Stimulated activated memory B cell treated with anti-CD40 and anti-IgM and Interleukin-4, amounts not matched to agents 10 μg/mL and 1 μg/mL and 100 μg/mL, for 72 hours (primary cell): ENCODE results near the gene GJC2.
A peak's percentile ranks its signal among the peaks of the same experiment; 100 is the strongest.

Experiments
- ATAC-seq: fragments of 150-1000 bp; cut with Tn5 transposase; 2 replicates; pipeline ENCODE4 v1.10.0; 2021
- H3K27ac Mint-ChIP-seq: one replicate; pipeline ENCODE4 v1.8.0; 2022; ENCODE audit warnings: mild to moderate bottlenecking, mixed read lengths
- H3K27me3 Mint-ChIP-seq: one replicate; pipeline ENCODE4 v1.8.0; 2022; ENCODE audit warnings: mixed read lengths
- H3K36me3 Mint-ChIP-seq: one replicate; pipeline ENCODE4 v1.8.0; 2022; ENCODE audit warnings: mixed read lengths
- H3K4me1 Mint-ChIP-seq: one replicate; pipeline ENCODE4 v1.8.0; 2022; ENCODE audit warnings: mixed read lengths
- H3K4me3 Mint-ChIP-seq: one replicate; pipeline ENCODE4 v1.8.0; 2022; ENCODE audit warnings: mild to moderate bottlenecking, moderate library complexity, mixed read lengths
- H3K9me3 Mint-ChIP-seq: one replicate; pipeline ENCODE4 v1.8.0; 2022; ENCODE audit warnings: mixed read lengths

GJC2 gene

DNA sequence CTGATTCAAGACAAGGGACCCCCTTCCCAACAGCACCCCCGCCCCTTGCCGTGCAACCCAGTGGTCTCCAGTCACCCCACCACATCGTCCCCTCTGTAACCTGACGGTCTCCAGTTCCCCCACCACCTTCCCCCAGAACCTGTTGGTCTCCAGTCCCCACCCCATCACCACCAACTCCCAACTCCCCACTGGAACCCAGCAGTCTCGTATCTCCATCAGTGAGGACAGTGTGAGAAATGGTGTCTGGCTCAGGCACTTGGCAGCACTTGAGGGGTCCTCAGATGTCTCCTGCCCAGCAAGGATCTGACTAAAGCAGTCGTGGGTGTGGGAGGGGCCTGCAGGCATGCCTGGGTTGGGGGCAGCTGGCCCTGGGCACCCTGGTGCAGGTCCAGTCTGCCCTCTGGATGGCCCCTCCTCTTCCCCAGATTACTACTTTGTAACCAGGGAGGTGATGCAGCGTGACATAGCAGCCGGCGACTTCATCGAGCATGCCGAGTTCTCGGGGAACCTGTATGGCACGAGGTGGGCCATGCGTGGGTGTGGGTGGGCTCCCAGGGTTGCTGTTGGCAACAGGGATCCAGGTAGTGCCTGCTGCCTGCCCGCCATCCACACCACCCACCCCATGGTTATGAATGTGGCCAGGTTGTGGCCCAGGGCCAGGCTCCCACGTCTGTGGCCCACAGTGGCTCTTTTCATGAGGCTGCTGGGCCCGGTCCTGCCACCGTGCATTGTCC is 3.1 kb upstream of the GJC2 start:
- no peaks in the 10 kb centered on the region for H3K9me3 Mint-ChIP-seq
- H3K27ac Mint-ChIP-seq = no peak overlapping the region

DNA sequence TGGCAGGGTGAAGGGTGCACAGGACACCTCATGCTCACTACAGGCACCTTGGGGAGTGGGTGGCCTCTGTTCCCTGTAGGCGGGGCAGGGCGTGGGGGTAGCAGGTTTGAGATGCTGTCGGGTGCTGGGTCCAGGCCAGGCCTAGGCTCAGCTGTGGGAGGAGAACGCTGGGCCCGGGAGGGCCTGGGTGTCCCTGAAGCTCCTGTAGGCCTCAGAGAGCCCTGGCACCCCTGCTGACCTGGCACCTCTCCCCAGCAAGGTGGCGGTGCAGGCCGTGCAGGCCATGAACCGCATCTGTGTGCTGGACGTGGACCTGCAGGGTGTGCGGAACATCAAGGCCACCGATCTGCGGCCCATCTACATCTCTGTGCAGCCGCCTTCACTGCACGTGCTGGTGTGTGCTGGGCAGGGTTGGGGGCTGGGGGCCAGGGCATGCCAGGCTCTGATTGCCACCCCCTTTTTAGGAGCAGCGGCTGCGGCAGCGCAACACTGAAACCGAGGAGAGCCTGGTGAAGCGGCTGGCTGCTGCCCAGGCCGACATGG is 2.5 kb upstream of the GJC2 start:
- Mint-ChIP-seq H3K36me3 (peaks cover 10% of the 10 kb centered on the region), H3K27ac (no peak overlapping the region)

More for the DNA sequence above, 3.1 kb upstream of the GJC2 start:
- no peaks in the 10 kb centered on the region for H3K27me3 Mint-ChIP-seq
- H3K4me1 Mint-ChIP-seq = peaks cover 34% of the 10 kb centered on the region
- no peak overlapping the region for H3K4me3 Mint-ChIP-seq
- H3K36me3 Mint-ChIP-seq = peaks cover 10% of the 10 kb centered on the region
- ATAC-seq = no peak

DNA sequence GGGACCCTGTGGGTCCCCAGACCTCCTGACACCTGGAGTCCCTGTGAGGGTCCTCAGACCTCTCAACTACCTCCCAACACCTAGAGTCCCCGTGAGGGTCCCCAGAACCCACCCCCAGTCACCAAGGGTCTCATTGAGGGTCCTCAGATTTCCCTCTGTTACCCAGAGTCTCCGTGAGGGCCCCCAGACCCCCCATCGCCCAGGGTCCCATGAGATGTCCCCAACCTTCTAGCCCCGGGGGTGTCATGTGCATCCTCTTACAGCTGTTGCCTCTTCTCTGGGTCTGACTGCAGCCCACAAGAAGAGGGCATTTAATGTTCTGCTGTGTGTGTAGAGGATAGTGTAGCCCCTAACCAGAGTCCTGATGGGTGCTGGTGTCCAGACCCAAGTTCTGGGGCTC is 2.0 kb upstream of the GJC2 start:
- peaks cover 10% of the 10 kb centered on the region for H3K36me3 Mint-ChIP-seq
- ATAC-seq = no peak
- no peaks in the 10 kb centered on the region for H3K27me3 Mint-ChIP-seq
- peaks cover 22% of the 10 kb centered on the region for H3K4me1 Mint-ChIP-seq
- no peak overlapping the region for H3K4me3 Mint-ChIP-seq
- no peak overlapping the region for H3K27ac Mint-ChIP-seq
- no peaks in the 10 kb centered on the region for H3K9me3 Mint-ChIP-seq

More for the DNA sequence above, 2.5 kb upstream of the GJC2 start:
- no peak for ATAC-seq
- Mint-ChIP-seq H3K4me3 (no peak overlapping the region), H3K4me1 (peaks cover 28% of the 10 kb centered on the region), H3K27me3 (no peaks in the 10 kb centered on the region), H3K9me3 (no peaks in the 10 kb centered on the region)

DNA sequence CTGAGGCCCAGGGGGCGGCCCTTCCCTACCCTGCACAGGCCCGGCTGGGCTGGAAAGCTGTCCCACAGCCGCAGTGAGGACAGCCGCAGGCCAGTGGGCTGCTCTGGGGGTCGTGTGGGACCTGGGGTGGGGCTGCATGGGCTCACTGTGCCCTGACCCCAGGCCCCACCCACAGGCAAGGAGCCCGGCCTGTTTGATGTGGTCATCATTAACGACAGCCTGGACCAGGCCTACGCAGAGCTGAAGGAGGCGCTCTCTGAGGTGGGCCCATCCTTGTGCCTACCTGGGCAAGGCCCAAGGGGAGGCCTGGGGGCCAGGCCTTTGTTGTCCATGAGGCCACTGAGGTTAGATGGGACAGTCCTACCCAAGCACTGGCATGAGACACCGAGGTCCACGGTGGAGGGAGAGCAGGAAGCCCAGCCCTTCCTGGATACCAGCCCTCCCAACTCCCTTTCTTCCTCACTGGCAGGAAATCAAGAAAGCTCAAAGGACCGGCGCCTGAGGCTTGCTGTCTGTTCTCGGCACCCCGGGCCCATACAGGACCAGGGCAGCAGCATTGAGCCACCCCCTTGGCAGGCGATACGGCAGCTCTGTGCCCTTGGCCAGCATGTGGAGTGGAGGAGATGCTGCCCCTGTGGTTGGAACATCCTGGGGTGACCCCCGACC is 1.4 kb upstream of the GJC2 start:
- peaks cover 6% of the 10 kb centered on the region for H3K36me3 Mint-ChIP-seq
- no peak overlapping the region for H3K4me3 Mint-ChIP-seq
- ATAC-seq = no peak
- H3K4me1 Mint-ChIP-seq = peaks cover 17% of the 10 kb centered on the region
- H3K27ac Mint-ChIP-seq = no peak overlapping the region
- no peaks in the 10 kb centered on the region for H3K9me3 Mint-ChIP-seq
- no peaks in the 10 kb centered on the region for H3K27me3 Mint-ChIP-seq

DNA sequence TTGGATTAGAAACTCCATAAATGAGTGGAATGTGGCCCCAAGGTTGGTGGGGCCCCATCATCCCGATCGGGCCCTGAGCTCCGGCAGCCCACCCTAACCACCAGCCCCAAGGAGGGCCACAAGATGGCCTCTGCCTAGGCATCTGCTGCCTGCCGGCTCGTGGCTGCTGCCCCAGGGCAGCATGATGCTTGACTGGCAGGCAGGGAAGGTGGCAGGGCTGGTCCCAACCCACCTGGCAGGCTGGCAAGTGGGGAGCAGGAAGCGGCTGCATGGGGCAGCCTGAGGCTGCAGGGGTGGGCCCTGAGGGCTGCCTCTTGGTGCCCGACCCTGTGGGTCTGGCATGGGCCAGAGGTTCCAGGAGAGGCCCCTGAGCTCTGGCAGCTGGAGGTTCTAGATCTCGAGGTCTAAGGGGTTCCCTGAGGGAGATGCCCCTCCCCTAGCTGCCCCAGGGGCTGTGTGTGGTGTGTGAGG is 760 bp upstream of the GJC2 start:
- no peak overlapping the region for H3K27ac Mint-ChIP-seq
- no peak for ATAC-seq
- peaks cover 10% of the 10 kb centered on the region for H3K4me1 Mint-ChIP-seq
- H3K27me3 Mint-ChIP-seq = no peaks in the 10 kb centered on the region
- H3K9me3 Mint-ChIP-seq = no peaks in the 10 kb centered on the region
- no peak overlapping the region for H3K4me3 Mint-ChIP-seq
- no peaks in the 10 kb centered on the region for H3K36me3 Mint-ChIP-seq

- peak; percentile 31 for ATAC-seq
- H3K9me3 Mint-ChIP-seq = no peaks in the 10 kb centered on the region
- H3K36me3 Mint-ChIP-seq = no peaks in the 10 kb centered on the region
Observed at GRCh38 chr1:228150120-228150460, 360 bp downstream of the GJC2 start.

DNA sequence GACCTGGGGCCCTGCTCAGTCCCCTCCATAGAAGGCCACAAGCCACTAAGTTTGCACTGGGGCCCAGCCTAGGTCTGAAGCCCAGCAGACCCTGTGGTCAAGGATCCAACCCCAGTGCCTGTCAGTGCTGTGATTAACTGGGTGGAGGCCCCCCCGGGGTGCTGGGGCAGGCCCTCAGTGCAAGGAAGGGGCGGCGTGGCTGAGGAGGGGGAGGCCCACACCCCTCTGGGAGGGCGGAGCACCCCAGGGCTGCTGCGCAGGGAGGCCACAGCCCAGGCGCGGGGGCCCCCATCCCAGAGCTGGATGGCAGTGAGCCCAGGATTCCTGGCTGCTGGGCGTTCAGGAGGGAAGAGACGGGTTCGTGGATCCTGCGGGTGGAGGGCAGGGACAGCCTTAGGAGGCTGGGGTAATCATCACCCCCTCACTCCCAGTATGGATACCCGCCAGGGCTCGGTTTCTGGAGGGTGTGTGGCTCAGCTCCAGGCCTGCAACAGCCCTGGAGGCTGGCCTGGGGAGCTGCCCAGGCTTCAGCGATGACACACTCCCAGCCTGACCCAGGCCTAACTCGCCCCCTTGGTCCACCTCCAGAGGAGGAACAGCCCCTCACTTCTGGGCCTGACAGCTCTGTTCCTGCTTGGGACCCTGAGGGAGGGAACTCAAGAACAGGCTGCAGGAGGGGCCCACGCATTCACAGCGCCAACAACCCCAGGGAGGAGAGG is 890 bp downstream of the GJC2 start:
- no peaks in the 10 kb centered on the region for H3K9me3 Mint-ChIP-seq
- H3K27me3 Mint-ChIP-seq = no peaks in the 10 kb centered on the region
- H3K4me3 Mint-ChIP-seq = no peak overlapping the region
- no peak overlapping the region for H3K27ac Mint-ChIP-seq
- no peak for ATAC-seq
- no peaks in the 10 kb centered on the region for H3K36me3 Mint-ChIP-seq
- peaks cover 8% of the 10 kb centered on the region for H3K4me1 Mint-ChIP-seq

More at GRCh38 chr1:228150120-228150460, 360 bp downstream of the GJC2 start:
- Mint-ChIP-seq H3K27ac (no peak overlapping the region), H3K4me3 (no peak overlapping the region), H3K4me1 (peaks cover 6% of the 10 kb centered on the region), H3K27me3 (no peaks in the 10 kb centered on the region)

GRCh38 chr1:228151180-228151925 is 1.6 kb downstream of the GJC2 start:
- Mint-ChIP-seq H3K4me3 (no peak overlapping the region), H3K4me1 (peaks cover 8% of the 10 kb centered on the region), H3K9me3 (no peaks in the 10 kb centered on the region), H3K27ac (no peak overlapping the region), H3K27me3 (no peaks in the 10 kb centered on the region), H3K36me3 (no peaks in the 10 kb centered on the region)
- peak; percentile 6 for ATAC-seq

GRCh38 chr1:228152097-228152917 is 2.6 kb downstream of the GJC2 start:
- no peak overlapping the region for H3K27ac Mint-ChIP-seq
- H3K4me3 Mint-ChIP-seq = no peak overlapping the region
- peaks cover 9% of the 10 kb centered on the region for H3K27me3 Mint-ChIP-seq
- H3K9me3 Mint-ChIP-seq = no peaks in the 10 kb centered on the region
- no peak for ATAC-seq
- H3K36me3 Mint-ChIP-seq = no peaks in the 10 kb centered on the region
- peaks cover 8% of the 10 kb centered on the region for H3K4me1 Mint-ChIP-seq

- Mint-ChIP-seq H3K27ac (no peak overlapping the region), H3K4me3 (no peak overlapping the region), H3K4me1 (peaks cover 8% of the 10 kb centered on the region), H3K27me3 (peaks cover 9% of the 10 kb centered on the region), H3K9me3 (no peaks in the 10 kb centered on the region), H3K36me3 (no peaks in the 10 kb centered on the region)
- ATAC-seq = no peak
Observed at GRCh38 chr1:228152918-228153258, 3.2 kb downstream of the GJC2 start.

DNA sequence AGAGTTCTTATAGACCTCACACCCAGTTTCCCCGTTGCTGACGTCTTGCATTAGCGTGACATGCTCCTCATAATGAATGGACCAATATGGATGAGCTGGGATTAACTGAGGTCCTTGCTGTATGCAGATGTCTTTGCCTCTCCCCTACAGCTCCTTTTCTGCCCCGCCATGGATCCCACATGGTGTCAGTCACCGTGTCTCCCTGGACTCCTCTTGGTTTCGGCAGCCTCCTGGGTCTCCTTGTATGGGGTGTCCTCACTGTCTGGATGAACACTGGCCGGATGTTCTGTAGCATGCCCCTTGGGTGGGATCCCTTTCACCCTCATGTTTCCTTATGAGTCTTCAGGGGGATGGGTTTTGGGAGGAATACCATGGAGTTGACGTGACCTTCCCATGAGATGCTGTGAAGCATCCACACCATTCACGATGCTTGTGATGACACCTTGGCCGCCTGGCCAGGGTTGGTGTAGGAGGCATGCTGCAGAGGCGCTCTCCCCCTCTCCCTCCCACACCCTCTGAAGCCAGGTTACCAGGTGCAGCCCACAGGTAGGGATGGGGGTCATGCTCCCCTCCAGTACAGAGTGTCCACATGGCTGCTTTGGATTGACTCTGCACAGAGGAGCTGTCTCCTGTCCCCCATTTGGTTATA is 4.4 kb downstream of the GJC2 start:
- ATAC-seq = no peak
- no peak overlapping the region for H3K27ac Mint-ChIP-seq
- H3K36me3 Mint-ChIP-seq = no peaks in the 10 kb centered on the region
- H3K4me1 Mint-ChIP-seq = peaks cover 8% of the 10 kb centered on the region
- peaks cover 9% of the 10 kb centered on the region for H3K27me3 Mint-ChIP-seq
- H3K9me3 Mint-ChIP-seq = no peaks in the 10 kb centered on the region
- no peak overlapping the region for H3K4me3 Mint-ChIP-seq

DNA sequence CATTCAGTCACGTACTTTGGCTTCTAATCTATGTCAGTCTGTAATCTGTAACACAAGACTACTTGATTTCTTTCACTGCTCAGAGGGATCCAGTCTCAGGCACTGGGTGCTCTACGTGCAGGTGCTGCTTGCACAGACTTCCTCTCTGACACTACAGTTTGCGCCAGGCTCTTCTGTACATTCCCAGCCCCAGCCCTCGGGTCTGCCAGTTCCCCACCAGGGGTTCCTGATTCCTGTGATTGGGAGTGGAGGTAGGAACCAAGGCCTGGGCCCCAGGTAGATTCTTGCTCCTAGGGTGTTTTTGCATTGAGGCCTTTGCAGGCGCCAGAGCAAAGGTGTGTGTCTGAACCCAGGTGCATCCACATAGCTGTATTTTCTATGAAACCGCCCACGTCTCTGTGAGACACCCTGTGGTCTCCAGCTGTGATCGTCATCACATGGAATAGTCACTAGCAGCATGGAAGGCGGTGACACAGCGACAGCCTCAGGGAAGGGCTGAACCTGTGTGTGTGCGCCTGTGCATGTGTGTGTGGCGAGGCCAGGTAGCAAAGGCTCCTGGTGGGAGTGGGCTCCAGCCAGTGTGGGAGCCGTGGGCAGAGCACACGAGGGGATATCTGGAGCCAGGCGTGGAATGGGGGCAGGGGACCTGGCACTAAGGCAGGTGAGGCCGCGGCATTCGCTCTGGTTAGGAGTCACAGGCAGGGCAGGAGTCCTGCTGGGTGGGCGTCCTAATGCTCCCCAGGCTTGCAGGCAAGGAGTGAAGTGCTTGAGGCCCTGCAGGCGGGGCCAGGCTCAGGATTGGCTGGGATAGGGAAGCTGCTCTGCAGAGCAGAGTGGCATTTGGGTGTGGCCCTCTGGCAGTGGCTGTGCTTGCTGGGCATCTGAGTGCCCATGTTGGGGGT is 5.2 kb downstream of the GJC2 start:
- ATAC-seq = no peak
- Mint-ChIP-seq H3K4me1 (peaks cover 8% of the 10 kb centered on the region), H3K27ac (no peak overlapping the region), H3K27me3 (peaks cover 9% of the 10 kb centered on the region), H3K36me3 (no peaks in the 10 kb centered on the region), H3K4me3 (no peak overlapping the region), H3K9me3 (no peaks in the 10 kb centered on the region)
